H1 (cell line): ENCODE measurements around the gene DNAJC10. TPM values are rescaled to one million over a fixed set of nuclear protein-coding genes. Genes with fewer than 3 reads are reported as not detected.

Experiments
- CHD7 ChIP-seq: fragments of 300-600 bp; sonication (generic); IDR thresholded peaks from 2 replicates; pipeline ENCODE4 v1.7.1; 2012; ENCODE audit warnings: low read length, moderate library complexity, mild to moderate bottlenecking, inconsistent platforms; ENCODE audit not compliant: insufficient replicate concordance
- E2F6 ChIP-seq: IDR thresholded peaks from 2 replicates; pipeline ENCODE4 v1.6.1; 2012; ENCODE audit warnings: inconsistent platforms
- POLR2A ChIP-seq, 2 experiments: IDR thresholded peaks; 1 replicate in 1 of 2; 2 replicates in 1 of 2; pipeline ENCODE4 v1.6.1; 2011; ENCODE audit warnings: low read depth in 2 of 2, low read length in 2 of 2, mild to moderate bottlenecking in 2 of 2; ENCODE audit errors: control extremely low read depth in 1 of 2
- RBBP5 ChIP-seq: IDR thresholded peaks from 2 replicates; pipeline ENCODE4 v1.7.1; 2012; ENCODE audit warnings: low read depth, mild to moderate bottlenecking, inconsistent platforms, low read length, moderate library complexity, borderline replicate concordance
- SIN3A ChIP-seq, 2 experiments: IDR thresholded peaks in 1 of 2; conservative IDR thresholded peaks in 1 of 2; 2 replicates each; pipeline ENCODE4 v1.6.1; 2011 to 2012; ENCODE audit warnings: low read length in 2 of 2, improper control_type of control experiment in 1 of 2, low read depth in 1 of 2, mild to moderate bottlenecking in 1 of 2
- polyA plus RNA-seq, 7 experiments: library from polyadenylated mRNA; depleted of rRNA in 3 of 7; stranded (reverse) in 5 of 7; unstranded in 2 of 7; fragments of >200 nt in 5 of 7; fragments of 200-250 nt in 2 of 7; gene quantifications; 1 replicate in 5 of 7; 2 replicates in 1 of 7; 4 replicates in 1 of 7; pipeline versions ENCODE4 v1.2.1 to v1.2.3, GENCODE V29; 2011 to 2013; ENCODE audit warnings: missing spikeins in 2 of 7, mixed read lengths in 2 of 7
- total RNA-seq: library from RNA; stranded (reverse); fragmentation: NEBNext Ultra II Directional; extraction: Animal tissue kit (Norgen Biotek cat#: 25700); gene quantifications from 2 replicates; pipeline ENCODE4 v1.2.1, GENCODE V29; 2021

DNAJC10 gene
- total and polyA plus RNA-seq, 2 of the 8 experiments (the other 6 are each of a cell fraction or from before 2014, with no cell fraction given): 23.2 to 121 TPM

- TF ChIP-seq CHD7 (no peak), E2F6 (no peak), POLR2A (IDR thresholded peaks at IDR 0.05; ENCODE audit: control extremely low read depth in 1 of 2, low read depth in 2 of 2, low read length in 2 of 2) (no peak), RBBP5 (no peak), SIN3A (conservative IDR thresholded peaks at IDR 0.05 in 1 of 2, IDR thresholded peaks at IDR 0.05 in 1 of 2; ENCODE audit: low read depth in 1 of 2, low read length in 2 of 2) (no peak)
- TF ChIP-seq, all 59 proteins: peak for 0
These were observed 10.4 kb downstream of the DNAJC10 start (continued) for GRCh38 chr2:182726473-182726872.
